ENCODE data around the gene NAXE.
"Not testable (repeated sequence)": the region's sequence is repeated elsewhere in the genome, so short reads cannot be mapped to it uniquely, and the experiment has no call there.

DNA sequence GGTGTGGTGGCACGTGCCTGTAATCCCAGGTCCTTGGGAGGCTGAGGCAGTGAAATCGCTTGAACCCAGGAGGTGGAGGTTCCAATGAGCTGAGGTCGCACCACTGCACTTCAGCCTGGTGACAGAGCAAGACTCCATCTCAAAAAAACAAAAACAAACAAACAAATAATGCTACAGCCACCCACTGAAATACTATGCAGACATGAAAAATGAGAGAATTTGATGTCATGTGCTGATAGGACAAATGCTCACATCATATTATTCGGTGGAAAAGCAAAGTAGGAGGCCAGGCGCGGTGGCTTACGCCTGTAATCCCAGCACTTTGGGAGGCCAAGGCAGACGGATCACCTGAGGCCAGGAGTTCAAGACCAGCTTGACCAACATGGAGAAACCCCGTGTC, 18.5 kb downstream of the NAXE start:
- not testable (repeated sequence) for TF ChIP-seq POLR2A (IDR thresholded peaks at IDR 0.05; ENCODE audit: low read depth, low read length); TAF1 (IDR thresholded peaks at IDR 0.05; ENCODE audit: low read depth, low read length); SPI1 (IDR thresholded peaks at IDR 0.05; ENCODE audit: low read depth, low read length); POLR2AphosphoS5 (IDR thresholded peaks at IDR 0.05; ENCODE audit: low read depth, low read length); PAX5 (IDR thresholded peaks at IDR 0.05; ENCODE audit: insufficient read depth, low read length, severe bottlenecking); POU2F2 (IDR thresholded peaks at IDR 0.05; ENCODE audit: low read depth, low read length)

Measured in GM12891 (cell line).